Spleen (tissue), 7 donors: ENCODE data around the gene PIPOX.
"Not testable (repeated sequence)": the region's sequence is repeated elsewhere in the genome, so short reads cannot be mapped to it uniquely, and the experiment has no call there.

Experiments
- CTCF ChIP-seq, 11 experiments: fragments of 200-600 bp in 7 of 11; fragments of 450-650 bp in 4 of 11; sonication (generic) in 4 of 11; IDR thresholded peaks in 8 of 11; conservative IDR thresholded peaks in 3 of 11; 1 replicate in 7 of 11; 2 replicates in 4 of 11; pipeline versions ENCODE4 v1.4.0 to v1.8.0; 2016 to 2021; ENCODE audit warnings: antibody characterized with exemption in 11 of 11, inconsistent platforms in 4 of 11, mild to moderate bottlenecking in 1 of 11
- POLR2A ChIP-seq, 3 donors: fragments of 450-650 bp; IDR thresholded peaks; one replicate each; pipeline ENCODE4 v1.5.1; 2017; ENCODE audit warnings: antibody characterized with exemption in 3 of 3, mild to moderate bottlenecking in 1 of 3
- POLR2AphosphoS5 ChIP-seq, 3 donors: sonication (generic); formaldehyde crosslinking; IDR thresholded peaks; one replicate each; pipeline ENCODE4 v1.5.1; 2017; ENCODE audit warnings: antibody characterized with exemption in 3 of 3
- donor health status: DM: no; HTN: no; CAD: no; lungs with moderate emphysema.
- donor health status: DM: no; HTN: no; CAD: no.
- donor health status: DM: no; HTN: no; CAD: no.

GRCh38 chr17:29088782-29089181 lies 45.8 kb downstream of the PIPOX start:
- TF ChIP-seq CTCF (IDR thresholded peaks at IDR 0.05 in 8 of 11, conservative IDR thresholded peaks at IDR 0.05 in 3 of 11); POLR2AphosphoS5 (IDR thresholded peaks at IDR 0.05); POLR2A (IDR thresholded peaks at IDR 0.05): not testable (repeated sequence)
